HepG2 (cell line): ENCODE results near the gene NOTO. TPM values are rescaled to one million over a fixed set of nuclear protein-coding genes. Genes with fewer than 3 reads are reported as not detected.

ENCODE experiments used
- FOXM1 ChIP-seq: sonication (generic); formaldehyde crosslinking; IDR thresholded peaks from 2 replicates; pipeline ENCODE4 v1.5.0; 2020; ENCODE audit warnings: missing genetic modification reagents
- HNF4A ChIP-seq: sonication (generic); formaldehyde crosslinking; IDR thresholded peaks from 2 replicates; pipeline ENCODE4 v1.4.0; 2020; ENCODE audit warnings: missing genetic modification reagents
- HNRNPUL1 ChIP-seq: fragments of 200-400 bp; formaldehyde crosslinking; IDR thresholded peaks from 2 replicates; pipeline ENCODE4 v1.6.1; 2017; ENCODE audit warnings: low read depth, mild to moderate bottlenecking, low read length, moderate library complexity
- HOXA5 ChIP-seq: sonication (generic); formaldehyde crosslinking; IDR thresholded peaks from 2 replicates; pipeline ENCODE4 v1.4.0; 2020; ENCODE audit warnings: missing genetic modification reagents
- ISX ChIP-seq: sonication (generic); formaldehyde crosslinking; conservative IDR thresholded peaks from 2 replicates; pipeline ENCODE4 v1.5.0; 2020; ENCODE audit warnings: missing genetic modification reagents
- NFIC ChIP-seq: IDR thresholded peaks from 2 replicates; pipeline ENCODE4 v1.6.1; 2012; ENCODE audit warnings: mild to moderate bottlenecking, low read length, inconsistent platforms
- NR2F1 ChIP-seq, 2 experiments: fragments of 450-650 bp in 1 of 2; formaldehyde crosslinking in 1 of 2; IDR thresholded peaks; 2 replicates each; pipeline versions ENCODE4 v1.5.0 to v1.6.1; 2016 to 2020; ENCODE audit warnings: mild to moderate bottlenecking in 1 of 2, missing compliant biosample characterization in 1 of 2, missing genetic modification reagents in 1 of 2, moderate library complexity in 1 of 2
- PTBP1 ChIP-seq: fragments of 200-400 bp; formaldehyde crosslinking; IDR thresholded peaks from 2 replicates; pipeline ENCODE4 v1.6.1; 2018; ENCODE audit warnings: low read length, low read depth; ENCODE audit not compliant: poor library complexity, severe bottlenecking
- SIX1 ChIP-seq: sonication (generic); formaldehyde crosslinking; IDR thresholded peaks from 2 replicates; pipeline ENCODE4 v1.4.0; 2020; ENCODE audit warnings: missing genetic modification reagents, borderline replicate concordance
- ZNF235 ChIP-seq: sonication (generic); formaldehyde crosslinking; IDR thresholded peaks from 2 replicates; pipeline ENCODE4 v1.8.1; 2023; ENCODE audit warnings: mild to moderate bottlenecking, missing genetic modification reagents, borderline replicate concordance
- ZNF33A ChIP-seq: sonication (generic); formaldehyde crosslinking; IDR thresholded peaks from 2 replicates; pipeline ENCODE4 v1.5.1; 2020; ENCODE audit warnings: missing genetic modification reagents, mild to moderate bottlenecking, moderate library complexity, borderline replicate concordance
- ZNF720 ChIP-seq: sonication (generic); formaldehyde crosslinking; IDR thresholded peaks from 2 replicates; pipeline ENCODE4 v1.4.0; 2020; ENCODE audit warnings: missing genetic modification reagents
- ZNF777 ChIP-seq: sonication (generic); formaldehyde crosslinking; IDR thresholded peaks from 2 replicates; pipeline ENCODE4 v1.4.0; 2020; ENCODE audit warnings: missing genetic modification reagents
- polyA plus RNA-seq, 8 experiments: library from polyadenylated mRNA; depleted of rRNA in 3 of 8; stranded (reverse) in 7 of 8; unstranded in 1 of 8; fragments of >200 nt; fragmentation: Illumina TruSeq in 4 of 8; extraction: Trizol in 4 of 8; gene quantifications; 2 replicates each; pipeline versions ENCODE4 v1.2.1 to v1.2.3, GENCODE V29; 2011 to 2016; ENCODE audit warnings: low read depth in 4 of 8, missing spikeins in 1 of 8, mixed read lengths in 1 of 8; ENCODE audit not compliant: insufficient read depth in 1 of 8
- total RNA-seq, 5 experiments: library from RNA; depleted of rRNA; stranded (reverse); fragments of >200 nt; fragmentation: Illumina TruSeq; extraction: Trizol; gene quantifications; 2 replicates each; pipeline ENCODE4 v1.2.3, GENCODE V29; 2016; ENCODE audit warnings: low read depth in 1 of 5
- TF ChIP-seq, protein P1 (sequence below): sonication (generic); formaldehyde crosslinking; IDR thresholded peaks from 2 replicates; pipeline ENCODE4 v1.9.0; 2021; ENCODE audit warnings: missing genetic modification reagents, borderline replicate concordance
- TF ChIP-seq, protein P2 (sequence below): sonication (generic); formaldehyde crosslinking; IDR thresholded peaks from 2 replicates; pipeline ENCODE4 v1.5.0; 2020; ENCODE audit warnings: mild to moderate bottlenecking, missing genetic modification reagents
- TF ChIP-seq, protein P3 (sequence below): sonication (generic); formaldehyde crosslinking; IDR thresholded peaks from 2 replicates; pipeline ENCODE4 v1.4.0; 2020; ENCODE audit warnings: mild to moderate bottlenecking, missing genetic modification reagents, borderline replicate concordance
- TF ChIP-seq, protein P4 (sequence below): sonication (generic); formaldehyde crosslinking; IDR thresholded peaks from 2 replicates; pipeline ENCODE4 v1.8.1; 2023; ENCODE audit warnings: mild to moderate bottlenecking, inconsistent platforms, moderate library complexity, missing genetic modification reagents, borderline replicate concordance
- TF ChIP-seq, protein P5 (sequence below): sonication (generic); formaldehyde crosslinking; IDR thresholded peaks from 2 replicates; pipeline ENCODE4 v1.4.0; 2020; ENCODE audit warnings: missing genetic modification reagents, borderline replicate concordance

The NOTO gene
- total and polyA plus RNA-seq, 2 of the 13 experiments (the other 11 are each of a cell fraction or from before 2014, with no cell fraction given) = not detected

DNA sequence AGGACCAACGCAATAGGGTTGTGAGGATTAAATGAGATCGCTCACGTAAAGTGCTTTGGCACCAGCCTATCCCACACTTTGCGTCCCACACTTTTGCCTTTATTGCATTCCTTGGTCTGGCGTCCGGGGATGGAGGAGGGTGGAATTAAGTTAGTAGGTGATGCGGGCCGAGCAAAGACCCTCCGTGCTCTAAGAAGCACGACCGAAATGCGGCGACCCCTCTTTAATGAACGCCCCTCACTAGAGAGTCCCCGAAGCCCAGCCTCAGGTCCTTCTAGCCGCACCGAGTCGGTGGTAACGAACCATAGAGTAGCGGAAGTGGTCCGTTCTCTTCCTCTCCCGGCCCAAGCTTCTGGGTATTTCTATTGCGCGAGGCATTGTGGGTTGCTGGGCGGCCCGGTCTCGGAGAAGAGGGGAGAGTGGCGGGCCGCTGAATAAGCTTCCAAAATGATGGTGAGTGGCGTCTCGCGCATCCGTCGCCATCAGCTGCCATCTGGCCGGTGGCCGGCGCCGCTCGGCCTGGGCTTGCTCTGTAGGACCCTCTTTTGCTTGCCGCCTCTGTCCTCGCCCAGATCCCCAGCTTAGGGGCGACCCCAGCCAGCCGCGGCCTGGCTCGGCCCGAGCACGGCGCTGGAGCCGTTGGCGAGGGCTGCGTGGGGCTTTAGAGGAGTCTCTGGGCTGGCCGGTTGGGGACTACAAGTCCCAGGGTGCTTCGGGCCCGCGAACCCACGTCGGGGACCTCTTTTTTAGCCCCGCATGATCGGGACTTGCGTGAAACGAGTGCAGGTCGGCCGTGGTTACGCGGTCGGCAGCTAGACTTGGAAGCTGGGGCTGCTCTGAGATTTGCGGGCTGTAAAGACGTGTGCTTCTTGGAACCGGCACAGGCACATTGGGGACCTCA, 31.8 kb downstream of the NOTO start, which contains the start of gene CCT7 (continued):
- TF ChIP-seq, protein P1, sequence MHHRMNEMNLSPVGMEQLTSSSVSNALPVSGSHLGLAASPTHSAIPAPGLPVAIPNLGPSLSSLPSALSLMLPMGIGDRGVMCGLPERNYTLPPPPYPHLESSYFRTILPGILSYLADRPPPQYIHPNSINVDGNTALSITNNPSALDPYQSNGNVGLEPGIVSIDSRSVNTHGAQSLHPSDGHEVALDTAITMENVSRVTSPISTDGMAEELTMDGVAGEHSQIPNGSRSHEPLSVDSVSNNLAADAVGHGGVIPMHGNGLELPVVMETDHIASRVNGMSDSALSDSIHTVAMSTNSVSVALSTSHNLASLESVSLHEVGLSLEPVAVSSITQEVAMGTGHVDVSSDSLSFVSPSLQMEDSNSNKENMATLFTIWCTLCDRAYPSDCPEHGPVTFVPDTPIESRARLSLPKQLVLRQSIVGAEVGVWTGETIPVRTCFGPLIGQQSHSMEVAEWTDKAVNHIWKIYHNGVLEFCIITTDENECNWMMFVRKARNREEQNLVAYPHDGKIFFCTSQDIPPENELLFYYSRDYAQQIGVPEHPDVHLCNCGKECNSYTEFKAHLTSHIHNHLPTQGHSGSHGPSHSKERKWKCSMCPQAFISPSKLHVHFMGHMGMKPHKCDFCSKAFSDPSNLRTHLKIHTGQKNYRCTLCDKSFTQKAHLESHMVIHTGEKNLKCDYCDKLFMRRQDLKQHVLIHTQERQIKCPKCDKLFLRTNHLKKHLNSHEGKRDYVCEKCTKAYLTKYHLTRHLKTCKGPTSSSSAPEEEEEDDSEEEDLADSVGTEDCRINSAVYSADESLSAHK (CRISPR knock-in tag) = no peak
- TF ChIP-seq ZNF235 (CRISPR knock-in tag) (no peak; the same call in 1 of the 2 replicates), HOXA5 (CRISPR knock-in tag) (peak; percentile 86; the same call in 1 of the 2 replicates), ISX (CRISPR knock-in tag) (peak; percentile 48; the same call in 1 of the 2 replicates), HNRNPUL1 (no peak), ZNF33A (no peak; the same call in 1 of the 2 replicates), ZNF777 (CRISPR knock-in tag) (peak; percentile 61), PTBP1 (no peak), FOXM1 (CRISPR knock-in tag) (no peak), SIX1 (peak; percentile 48; the same call in 1 of the 2 replicates), HNF4A (CRISPR knock-in tag) (0 out of 2 replicates have a peak, but pooled peaks have one; percentile 21), NR2F1 (CRISPR knock-in tag; IDR thresholded peaks at IDR 0.05) (0 out of 4 replicates have a peak, but pooled peaks of 1 of the 2 experiments have one; percentile 55), NFIC (peak; percentile 35; the same call in 1 of the 2 replicates), ZNF720 (CRISPR knock-in tag) (no peak)
- TF ChIP-seq, protein P2, sequence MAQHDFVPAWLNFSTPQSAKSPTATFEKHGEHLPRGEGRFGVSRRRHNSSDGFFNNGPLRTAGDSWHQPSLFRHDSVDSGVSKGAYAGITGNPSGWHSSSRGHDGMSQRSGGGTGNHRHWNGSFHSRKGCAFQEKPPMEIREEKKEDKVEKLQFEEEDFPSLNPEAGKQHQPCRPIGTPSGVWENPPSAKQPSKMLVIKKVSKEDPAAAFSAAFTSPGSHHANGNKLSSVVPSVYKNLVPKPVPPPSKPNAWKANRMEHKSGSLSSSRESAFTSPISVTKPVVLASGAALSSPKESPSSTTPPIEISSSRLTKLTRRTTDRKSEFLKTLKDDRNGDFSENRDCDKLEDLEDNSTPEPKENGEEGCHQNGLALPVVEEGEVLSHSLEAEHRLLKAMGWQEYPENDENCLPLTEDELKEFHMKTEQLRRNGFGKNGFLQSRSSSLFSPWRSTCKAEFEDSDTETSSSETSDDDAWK (CRISPR knock-in tag) = no peak
- TF ChIP-seq, protein P3, sequence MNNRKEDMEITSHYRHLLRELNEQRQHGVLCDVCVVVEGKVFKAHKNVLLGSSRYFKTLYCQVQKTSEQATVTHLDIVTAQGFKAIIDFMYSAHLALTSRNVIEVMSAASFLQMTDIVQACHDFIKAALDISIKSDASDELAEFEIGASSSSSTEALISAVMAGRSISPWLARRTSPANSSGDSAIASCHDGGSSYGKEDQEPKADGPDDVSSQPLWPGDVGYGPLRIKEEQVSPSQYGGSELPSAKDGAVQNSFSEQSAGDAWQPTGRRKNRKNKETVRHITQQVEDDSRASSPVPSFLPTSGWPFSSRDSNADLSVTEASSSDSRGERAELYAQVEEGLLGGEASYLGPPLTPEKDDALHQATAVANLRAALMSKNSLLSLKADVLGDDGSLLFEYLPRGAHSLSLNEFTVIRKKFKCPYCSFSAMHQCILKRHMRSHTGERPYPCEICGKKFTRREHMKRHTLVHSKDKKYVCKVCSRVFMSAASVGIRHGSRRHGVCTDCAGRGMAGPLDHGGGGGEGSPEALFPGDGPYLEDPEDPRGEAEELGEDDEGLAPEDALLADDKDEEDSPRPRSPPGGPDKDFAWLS (CRISPR knock-in tag) = 0 out of 2 replicates have a peak, but pooled peaks have one; percentile 71
- TF ChIP-seq, protein P4, sequence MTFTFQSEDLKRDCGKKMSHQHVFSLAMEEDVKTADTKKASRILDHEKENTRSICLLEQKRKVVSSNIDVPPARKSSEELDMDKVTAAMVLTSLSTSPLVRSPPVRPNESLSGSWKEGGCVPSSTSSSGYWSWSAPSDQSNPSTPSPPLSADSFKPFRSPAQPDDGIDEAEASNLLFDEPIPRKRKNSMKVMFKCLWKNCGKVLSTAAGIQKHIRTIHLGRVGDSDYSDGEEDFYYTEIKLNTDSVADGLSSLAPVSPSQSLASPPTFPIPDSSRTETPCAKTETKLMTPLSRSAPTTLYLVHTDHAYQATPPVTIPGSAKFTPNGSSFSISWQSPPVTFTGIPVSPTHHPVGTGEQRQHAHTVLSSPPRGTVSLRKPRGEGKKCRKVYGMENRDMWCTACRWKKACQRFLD (CRISPR knock-in tag) = peak; percentile 54; the same call in 1 of the 2 replicates
- TF ChIP-seq, protein P5, sequence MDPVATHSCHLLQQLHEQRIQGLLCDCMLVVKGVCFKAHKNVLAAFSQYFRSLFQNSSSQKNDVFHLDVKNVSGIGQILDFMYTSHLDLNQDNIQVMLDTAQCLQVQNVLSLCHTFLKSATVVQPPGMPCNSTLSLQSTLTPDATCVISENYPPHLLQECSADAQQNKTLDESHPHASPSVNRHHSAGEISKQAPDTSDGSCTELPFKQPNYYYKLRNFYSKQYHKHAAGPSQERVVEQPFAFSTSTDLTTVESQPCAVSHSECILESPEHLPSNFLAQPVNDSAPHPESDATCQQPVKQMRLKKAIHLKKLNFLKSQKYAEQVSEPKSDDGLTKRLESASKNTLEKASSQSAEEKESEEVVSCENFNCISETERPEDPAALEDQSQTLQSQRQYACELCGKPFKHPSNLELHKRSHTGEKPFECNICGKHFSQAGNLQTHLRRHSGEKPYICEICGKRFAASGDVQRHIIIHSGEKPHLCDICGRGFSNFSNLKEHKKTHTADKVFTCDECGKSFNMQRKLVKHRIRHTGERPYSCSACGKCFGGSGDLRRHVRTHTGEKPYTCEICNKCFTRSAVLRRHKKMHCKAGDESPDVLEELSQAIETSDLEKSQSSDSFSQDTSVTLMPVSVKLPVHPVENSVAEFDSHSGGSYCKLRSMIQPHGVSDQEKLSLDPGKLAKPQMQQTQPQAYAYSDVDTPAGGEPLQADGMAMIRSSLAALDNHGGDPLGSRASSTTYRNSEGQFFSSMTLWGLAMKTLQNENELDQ (CRISPR knock-in tag) = no peak
